ENCODE measurements around the gene ATOX1.
"Not testable (repeated sequence)": the region's sequence is repeated elsewhere in the genome, so short reads cannot be mapped to it uniquely, and the experiment has no call there.

Gene ATOX1

DNA sequence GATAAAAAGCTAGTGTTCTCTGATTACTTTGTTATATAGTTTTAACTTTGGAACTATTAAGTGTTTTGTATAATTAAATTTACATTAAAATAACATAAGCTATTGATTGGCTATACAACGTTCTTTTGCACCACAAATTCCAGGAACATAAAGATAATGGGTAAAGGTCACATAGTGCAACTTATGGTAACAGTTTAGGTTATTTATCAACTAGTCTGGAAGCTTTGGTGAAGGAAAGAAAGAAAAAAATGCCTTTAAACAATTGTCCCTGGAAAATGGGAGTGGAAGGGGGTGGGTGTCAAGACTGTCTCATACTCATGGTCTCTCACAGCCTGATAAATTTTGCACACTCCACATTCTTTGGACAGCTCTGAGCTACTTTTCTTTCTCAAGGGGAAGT is 54.7 kb downstream of the ATOX1 start:
- no peak overlapping the region for H3K27ac ChIP-seq
- no peak for TF ChIP-seq ZFX (IDR thresholded peaks at IDR 0.05)

DNA sequence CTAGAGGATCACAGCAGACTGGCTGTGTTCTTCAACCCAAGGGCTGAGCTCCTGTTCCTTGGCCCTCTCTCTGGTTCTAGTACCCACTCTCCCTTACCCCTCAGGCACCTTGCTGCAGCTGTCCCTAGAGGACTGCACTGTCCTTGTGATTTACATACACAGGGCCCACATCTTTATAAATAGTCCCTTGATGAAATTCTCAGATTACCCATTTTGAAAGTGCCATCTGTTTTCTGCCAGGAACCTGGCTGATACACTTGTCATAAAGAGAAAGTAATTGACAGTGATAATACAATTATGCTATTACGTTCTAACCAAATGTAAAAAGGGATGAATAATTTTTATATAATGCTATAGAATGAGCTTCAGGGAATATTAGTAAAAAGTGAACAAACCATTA is 55.2 kb downstream of the ATOX1 start:
- no peak overlapping the region for H3K27ac ChIP-seq
- TF ChIP-seq, protein P1, sequence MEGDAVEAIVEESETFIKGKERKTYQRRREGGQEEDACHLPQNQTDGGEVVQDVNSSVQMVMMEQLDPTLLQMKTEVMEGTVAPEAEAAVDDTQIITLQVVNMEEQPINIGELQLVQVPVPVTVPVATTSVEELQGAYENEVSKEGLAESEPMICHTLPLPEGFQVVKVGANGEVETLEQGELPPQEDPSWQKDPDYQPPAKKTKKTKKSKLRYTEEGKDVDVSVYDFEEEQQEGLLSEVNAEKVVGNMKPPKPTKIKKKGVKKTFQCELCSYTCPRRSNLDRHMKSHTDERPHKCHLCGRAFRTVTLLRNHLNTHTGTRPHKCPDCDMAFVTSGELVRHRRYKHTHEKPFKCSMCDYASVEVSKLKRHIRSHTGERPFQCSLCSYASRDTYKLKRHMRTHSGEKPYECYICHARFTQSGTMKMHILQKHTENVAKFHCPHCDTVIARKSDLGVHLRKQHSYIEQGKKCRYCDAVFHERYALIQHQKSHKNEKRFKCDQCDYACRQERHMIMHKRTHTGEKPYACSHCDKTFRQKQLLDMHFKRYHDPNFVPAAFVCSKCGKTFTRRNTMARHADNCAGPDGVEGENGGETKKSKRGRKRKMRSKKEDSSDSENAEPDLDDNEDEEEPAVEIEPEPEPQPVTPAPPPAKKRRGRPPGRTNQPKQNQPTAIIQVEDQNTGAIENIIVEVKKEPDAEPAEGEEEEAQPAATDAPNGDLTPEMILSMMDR (conservative IDR thresholded peaks at IDR 0.05), result no peak
- TF ChIP-seq ZFX (IDR thresholded peaks at IDR 0.05), result no peak

DNA sequence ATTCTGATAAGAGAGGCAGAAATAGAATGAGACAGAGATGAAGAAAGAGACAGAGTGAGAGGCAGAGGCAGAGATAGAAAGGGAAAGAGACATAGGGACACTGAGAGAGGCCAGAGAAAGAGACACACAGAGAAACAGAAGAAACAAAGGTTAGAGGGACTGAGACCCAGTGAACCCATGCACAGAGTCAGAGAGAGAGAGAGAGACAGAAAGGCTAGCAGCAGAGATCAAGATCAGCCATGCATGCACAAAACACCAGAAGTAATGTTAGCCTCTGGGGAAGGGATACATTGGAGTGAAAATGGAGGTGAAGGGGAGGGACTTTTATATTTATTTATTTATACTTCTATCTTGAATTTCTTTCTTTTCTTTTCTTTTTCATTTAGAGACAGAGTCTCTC is 57.6 kb downstream of the ATOX1 start:
- TF ChIP-seq, protein P1 (conservative IDR thresholded peaks at IDR 0.05), result no peak
- TF ChIP-seq ZFX (IDR thresholded peaks at IDR 0.05), result no peak
- H3K27ac ChIP-seq, result no peak overlapping the region

DNA sequence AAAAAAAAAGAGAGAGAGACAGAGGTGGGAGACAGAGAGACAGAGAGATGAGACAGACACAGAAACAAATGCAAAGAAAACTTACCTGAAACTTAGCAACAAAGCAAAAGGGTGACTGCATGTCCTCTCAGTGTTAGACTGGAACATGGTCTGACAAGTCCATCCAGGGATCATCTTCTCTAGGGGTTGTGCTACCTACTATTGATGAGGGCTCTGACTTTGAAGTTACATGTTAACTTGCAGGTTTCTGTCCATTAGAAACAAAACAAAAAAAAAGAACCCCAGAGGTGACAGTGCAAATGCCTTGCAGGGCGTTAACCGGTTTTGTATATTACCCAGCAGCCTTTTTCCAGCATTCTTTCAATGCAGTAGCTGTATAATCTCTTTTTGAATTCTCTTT is 58.1 kb downstream of the ATOX1 start:
- TF ChIP-seq, protein P1 (conservative IDR thresholded peaks at IDR 0.05), result no peak
- no peak for TF ChIP-seq ZFX (IDR thresholded peaks at IDR 0.05)
- H3K27ac ChIP-seq, result no peak overlapping the region

DNA sequence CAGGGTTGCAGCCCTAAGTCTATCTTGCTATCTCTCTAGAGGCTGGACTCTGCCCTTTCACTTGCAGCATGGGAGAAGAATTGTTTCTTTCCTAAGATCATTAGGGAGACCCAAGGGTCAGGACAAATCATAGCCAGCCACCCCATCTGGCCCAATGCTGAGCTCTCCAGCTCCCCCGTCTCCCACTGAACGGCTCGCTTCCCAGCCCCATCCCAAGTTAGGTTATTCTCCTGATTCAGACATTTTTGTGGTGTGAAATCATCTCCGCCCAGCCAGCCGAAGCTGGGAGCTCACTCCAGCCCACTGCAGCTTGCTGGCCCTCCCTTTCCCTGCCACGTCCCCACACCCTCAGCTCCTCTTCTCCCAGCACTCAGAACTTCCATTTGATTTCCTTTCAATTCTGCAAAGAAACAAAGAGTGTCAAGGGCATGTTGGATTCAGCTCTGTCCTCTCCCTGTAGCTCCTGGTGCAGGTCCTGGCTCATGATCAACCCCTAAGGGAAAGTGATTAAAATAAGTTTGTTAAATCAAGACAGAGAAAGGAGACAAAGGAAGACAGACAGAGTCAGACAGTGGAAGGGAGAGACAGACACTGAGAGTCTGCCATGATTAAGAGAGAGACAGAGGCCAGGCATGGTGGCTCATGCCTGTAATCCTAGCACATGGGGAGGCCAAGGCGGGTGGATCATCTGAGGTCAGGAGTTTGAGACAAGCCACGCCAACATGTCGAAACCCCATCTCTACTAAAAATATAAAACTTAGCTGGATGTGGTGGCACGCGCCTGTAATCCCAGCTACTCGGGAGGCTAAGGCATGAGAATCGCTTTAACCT is 59.1 kb downstream of the ATOX1 start:
- TF ChIP-seq, protein P1 (conservative IDR thresholded peaks at IDR 0.05), result no peak
- TF ChIP-seq ZFX (IDR thresholded peaks at IDR 0.05), result no peak
- H3K27ac ChIP-seq, result no peak overlapping the region

DNA sequence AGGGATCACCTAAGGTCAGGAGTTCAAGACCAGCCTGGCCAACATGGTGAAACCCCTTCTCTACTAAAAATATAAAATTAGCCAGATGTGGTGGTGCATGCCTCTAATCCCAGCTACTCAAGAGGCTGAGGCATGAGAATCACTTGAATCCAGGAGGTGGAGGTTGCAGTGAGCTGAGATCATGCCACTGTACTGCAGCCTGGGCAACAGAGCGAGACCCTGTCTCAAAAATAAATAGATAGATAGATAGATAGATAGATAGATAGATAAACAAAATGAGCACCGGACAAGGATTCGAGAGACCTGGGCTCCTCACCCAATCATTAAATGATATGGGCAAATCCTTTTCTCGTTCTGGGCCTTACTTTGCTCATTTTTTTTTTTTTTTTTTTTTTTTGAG is 60.4 kb downstream of the ATOX1 start:
- H3K27ac ChIP-seq, result not testable (repeated sequence)

DNA sequence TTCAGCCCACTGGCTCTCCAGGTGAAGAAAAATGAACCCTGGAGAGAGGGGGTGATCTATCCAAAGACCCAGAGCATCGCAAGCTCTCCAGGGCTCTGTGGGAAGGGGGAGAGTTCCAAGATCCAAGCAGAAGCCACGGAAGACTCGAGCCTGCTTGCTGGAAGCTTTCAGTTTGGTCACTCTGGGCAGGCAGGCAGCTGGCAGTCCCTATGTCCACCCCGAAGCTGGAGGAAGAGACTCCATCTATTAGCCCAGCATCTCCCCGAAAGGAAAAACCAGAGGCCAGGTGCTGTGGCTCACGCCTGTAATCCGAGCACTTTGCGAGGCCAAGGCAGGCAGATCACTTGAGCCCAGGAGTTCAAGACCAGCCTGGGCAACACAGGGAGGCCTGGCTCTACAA is 61.0 kb downstream of the ATOX1 start:
- no peak for TF ChIP-seq ZFX (IDR thresholded peaks at IDR 0.05)
- TF ChIP-seq, protein P1 (conservative IDR thresholded peaks at IDR 0.05), result no peak
- H3K27ac ChIP-seq, result no peak overlapping the region

DNA sequence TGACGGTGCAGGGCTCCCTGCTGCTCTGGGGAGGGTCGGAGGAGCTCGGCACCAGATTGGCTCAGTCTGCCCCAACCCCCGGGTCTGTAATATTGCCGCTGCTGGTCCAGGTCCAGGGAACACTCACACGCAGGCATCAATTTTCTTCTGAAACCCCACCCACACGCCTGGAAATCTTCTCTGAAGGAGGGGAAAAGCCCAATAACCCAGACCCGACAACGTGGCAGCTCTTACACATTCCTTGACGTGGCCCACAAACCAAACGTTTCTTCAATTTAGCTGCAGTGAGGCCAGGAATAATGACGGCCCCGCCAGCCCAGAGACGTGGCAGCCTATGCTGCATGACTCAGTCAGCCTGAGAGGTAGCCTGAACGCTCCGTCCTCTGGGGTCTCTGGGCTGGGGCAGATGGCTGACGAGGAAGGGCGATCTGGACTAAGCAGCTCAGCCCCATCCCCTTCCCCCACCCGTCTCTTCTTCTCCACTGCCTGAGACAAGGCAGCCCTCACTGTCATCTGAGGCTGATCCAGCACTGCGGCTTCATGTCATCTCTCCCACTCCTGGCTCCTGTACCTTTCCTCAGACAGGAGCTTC is 61.9 kb downstream of the ATOX1 start:
- H3K27ac ChIP-seq, result no peak overlapping the region
- no peak for TF ChIP-seq ZFX (IDR thresholded peaks at IDR 0.05)
- TF ChIP-seq, protein P1 (conservative IDR thresholded peaks at IDR 0.05), result no peak
